Measurements from ENCODE around the gene GNG7.
"Not testable (repeated sequence)": the region's sequence is repeated elsewhere in the genome, so short reads cannot be mapped to it uniquely, and the experiment has no call there.

Gene GNG7

GRCh38 chr19:2519482-2519881 is 183.0 kb downstream of the GNG7 start:
- no peak overlapping the region for H3K4me3 ChIP-seq (ENCODE audit: severe bottlenecking)
- no peaks in the 10 kb centered on the region for H3K36me3 ChIP-seq (ENCODE audit: low read depth)
- H3K27ac ChIP-seq (ENCODE audit: poor library complexity, severe bottlenecking): no peak overlapping the region
- no peaks in the 10 kb centered on the region for H3K9me3 ChIP-seq (ENCODE audit: severe bottlenecking)
- no peaks in the 10 kb centered on the region for H3K4me1 ChIP-seq (ENCODE audit: insufficient read depth, poor library complexity, severe bottlenecking)
- TF ChIP-seq CTCF (IDR thresholded peaks at IDR 0.05; ENCODE audit: poor library complexity, severe bottlenecking): no peak
- no peak for ATAC-seq (ENCODE audit: low read depth)
- DNase-seq (ENCODE audit: low spot score): no peak
- no peaks in the 10 kb centered on the region for H3K27me3 ChIP-seq (ENCODE audit: insufficient read depth, poor library complexity, severe bottlenecking)

GRCh38 chr19:2518856-2519255 is 183.6 kb downstream of the GNG7 start:
- not testable (repeated sequence) for H3K36me3 ChIP-seq (ENCODE audit: low read depth); H3K27ac ChIP-seq (ENCODE audit: poor library complexity, severe bottlenecking)

GRCh38 chr19:2517881-2518601 is 184.5 kb downstream of the GNG7 start:
- Histone ChIP-seq H3K4me3 (ENCODE audit: severe bottlenecking) (no peak overlapping the region), H3K36me3 (ENCODE audit: low read depth) (no peaks in the 10 kb centered on the region), H3K27ac (ENCODE audit: poor library complexity, severe bottlenecking) (no peak overlapping the region), H3K27me3 (ENCODE audit: insufficient read depth, poor library complexity, severe bottlenecking) (no peaks in the 10 kb centered on the region), H3K4me1 (ENCODE audit: insufficient read depth, poor library complexity, severe bottlenecking) (no peaks in the 10 kb centered on the region), H3K9me3 (ENCODE audit: severe bottlenecking) (no peaks in the 10 kb centered on the region)
- TF ChIP-seq CTCF (IDR thresholded peaks at IDR 0.05; ENCODE audit: poor library complexity, severe bottlenecking): no peak
- ATAC-seq (ENCODE audit: low read depth) (no peak), DNase-seq (ENCODE audit: low spot score) (no peak)

More at GRCh38 chr19:2518856-2519255, 183.6 kb downstream of the GNG7 start:
- not testable (repeated sequence) for H3K4me1 ChIP-seq (ENCODE audit: insufficient read depth, poor library complexity, severe bottlenecking); H3K27me3 ChIP-seq (ENCODE audit: insufficient read depth, poor library complexity, severe bottlenecking); ATAC-seq (ENCODE audit: low read depth); DNase-seq (ENCODE audit: low spot score); H3K9me3 ChIP-seq (ENCODE audit: severe bottlenecking); H3K4me3 ChIP-seq (ENCODE audit: severe bottlenecking)

GRCh38 chr19:2516727-2517126 is 185.8 kb downstream of the GNG7 start:
- Histone ChIP-seq H3K9me3 (ENCODE audit: severe bottlenecking) (no peaks in the 10 kb centered on the region), H3K4me1 (ENCODE audit: insufficient read depth, poor library complexity, severe bottlenecking) (no peaks in the 10 kb centered on the region), H3K4me3 (ENCODE audit: severe bottlenecking) (no peak overlapping the region), H3K36me3 (ENCODE audit: low read depth) (no peaks in the 10 kb centered on the region), H3K27me3 (ENCODE audit: insufficient read depth, poor library complexity, severe bottlenecking) (no peaks in the 10 kb centered on the region), H3K27ac (ENCODE audit: poor library complexity, severe bottlenecking) (no peak overlapping the region)
- DNase-seq (ENCODE audit: low spot score) (no peak), ATAC-seq (ENCODE audit: low read depth) (no peak)
- no peak for TF ChIP-seq CTCF (IDR thresholded peaks at IDR 0.05; ENCODE audit: poor library complexity, severe bottlenecking)

- Histone ChIP-seq H3K27ac (ENCODE audit: poor library complexity, severe bottlenecking) (no peak overlapping the region), H3K27me3 (ENCODE audit: insufficient read depth, poor library complexity, severe bottlenecking) (no peaks in the 10 kb centered on the region), H3K4me3 (ENCODE audit: severe bottlenecking) (no peak overlapping the region), H3K9me3 (ENCODE audit: severe bottlenecking) (no peaks in the 10 kb centered on the region), H3K4me1 (ENCODE audit: insufficient read depth, poor library complexity, severe bottlenecking) (no peaks in the 10 kb centered on the region), H3K36me3 (ENCODE audit: low read depth) (no peaks in the 10 kb centered on the region)
- DNase-seq (ENCODE audit: low spot score) (no peak), ATAC-seq (ENCODE audit: low read depth) (no peak)
- no peak for TF ChIP-seq CTCF (IDR thresholded peaks at IDR 0.05; ENCODE audit: poor library complexity, severe bottlenecking)
Observed at GRCh38 chr19:2514981-2515518, 187.4 kb downstream of the GNG7 start.
